RPMI7951 (cell line): Measurements from ENCODE around the gene CAMTA1. TPM values are rescaled to one million over a fixed set of nuclear protein-coding genes. Genes with fewer than 3 reads are reported as not detected.

Source experiments
- DNase-seq: peaks from one replicate; pipeline ENCODE4 v3.0.0-alpha.2; 2012; ENCODE audit warnings: low read depth
- total RNA-seq: library from RNA; depleted of rRNA; stranded (reverse); fragments of >200 nt; shearing (Covaris generic); gene quantifications from 2 replicates; pipeline ENCODE4 v1.2.3, GENCODE V29; 2014

The CAMTA1 gene
- total RNA-seq, 1 experiment from 2014 or later = 91.0 TPM

- no peak for DNase-seq
Measured at GRCh38 chr1:7339953-7340352, 554.7 kb downstream of the CAMTA1 start.

- peak; percentile 22 for DNase-seq
Measured at GRCh38 chr1:7341145-7341905, 556.1 kb downstream of the CAMTA1 start.

- peak; percentile 28 for DNase-seq
Measured at GRCh38 chr1:7343882-7344281, 558.6 kb downstream of the CAMTA1 start.

DNA sequence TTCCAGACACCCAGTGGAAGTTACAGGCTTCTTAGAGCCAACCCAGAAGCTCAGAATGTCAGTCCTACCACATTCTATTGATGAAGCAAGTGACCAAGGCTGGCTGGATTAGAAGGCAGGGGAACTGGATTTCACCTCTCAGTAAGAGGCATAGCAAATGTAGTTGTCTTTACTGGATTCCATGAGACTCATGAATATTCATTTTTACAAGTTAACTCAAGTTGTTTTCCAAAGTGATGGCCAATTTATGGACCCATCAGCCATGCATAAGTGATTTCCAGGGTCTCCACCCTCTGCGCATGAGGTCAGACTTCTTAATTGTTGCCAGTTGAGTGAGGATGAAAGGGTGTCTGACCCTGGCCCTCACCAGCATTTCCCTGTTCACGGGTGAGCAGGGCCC lies 559.0 kb downstream of the CAMTA1 start:
- no peak for DNase-seq

DNA sequence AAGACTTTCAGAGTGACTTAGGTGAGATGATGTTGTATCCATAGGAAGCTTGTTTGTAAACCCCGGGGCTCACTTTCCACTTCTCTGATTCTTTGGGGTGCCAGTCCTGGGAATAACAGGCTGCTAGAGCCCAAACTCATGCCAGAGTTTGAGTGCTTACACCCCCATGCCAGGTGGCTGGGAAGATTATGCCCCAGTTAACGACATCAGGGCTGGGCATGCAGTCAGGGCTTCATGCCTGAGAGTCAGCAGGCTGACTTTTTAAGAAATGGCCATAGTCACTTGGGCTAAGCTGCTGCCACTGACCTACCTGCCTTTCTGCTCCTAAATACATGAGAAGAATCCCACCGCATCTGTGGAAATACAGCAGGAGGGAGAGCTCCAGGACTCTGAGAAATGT lies 560.3 kb downstream of the CAMTA1 start:
- DNase-seq = no peak

- DNase-seq = no peak
Measured at GRCh38 chr1:7346070-7346596, 560.9 kb downstream of the CAMTA1 start.

GRCh38 chr1:7346600-7347570 lies 561.6 kb downstream of the CAMTA1 start:
- no peak for DNase-seq

DNA sequence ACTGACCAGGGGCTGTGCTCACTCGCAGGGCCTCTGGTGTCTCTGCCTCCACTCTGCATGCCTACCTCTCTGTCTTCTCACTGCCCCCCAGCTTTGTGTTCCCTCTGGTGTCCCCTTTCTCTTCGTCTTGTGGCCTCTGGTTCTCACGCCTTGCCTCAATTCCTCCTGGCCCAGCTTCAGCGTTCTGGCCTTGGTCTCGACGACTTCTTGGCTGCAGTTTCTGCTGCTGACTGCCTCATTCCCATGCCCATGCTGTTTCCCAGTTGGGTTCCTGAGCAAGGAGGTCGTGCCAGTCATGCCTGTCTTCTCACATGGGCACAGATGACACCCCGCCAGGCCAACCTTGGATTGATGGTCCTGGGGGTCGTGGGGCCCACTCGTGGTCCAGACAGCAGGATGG lies 562.8 kb downstream of the CAMTA1 start:
- no peak for DNase-seq

DNA sequence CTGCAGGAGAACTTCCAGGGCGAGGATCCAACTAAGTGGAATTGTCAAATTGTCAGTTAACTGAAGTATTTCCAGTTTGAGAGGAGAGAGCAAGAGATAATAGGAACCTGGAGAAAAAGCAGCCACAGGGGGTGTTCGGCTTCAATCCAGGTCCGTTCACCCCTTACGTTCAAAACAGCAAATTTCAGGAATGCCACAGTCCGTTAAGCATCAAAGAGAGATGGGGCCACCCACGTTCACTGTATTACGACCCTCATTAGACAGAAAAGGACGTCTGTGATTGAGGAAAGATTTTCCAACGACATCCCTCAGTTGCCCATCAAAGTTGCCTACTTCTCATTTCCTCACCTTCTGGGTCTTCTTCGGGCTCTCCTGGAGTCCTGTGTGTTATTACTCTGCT lies 563.3 kb downstream of the CAMTA1 start:
- no peak for DNase-seq

DNA sequence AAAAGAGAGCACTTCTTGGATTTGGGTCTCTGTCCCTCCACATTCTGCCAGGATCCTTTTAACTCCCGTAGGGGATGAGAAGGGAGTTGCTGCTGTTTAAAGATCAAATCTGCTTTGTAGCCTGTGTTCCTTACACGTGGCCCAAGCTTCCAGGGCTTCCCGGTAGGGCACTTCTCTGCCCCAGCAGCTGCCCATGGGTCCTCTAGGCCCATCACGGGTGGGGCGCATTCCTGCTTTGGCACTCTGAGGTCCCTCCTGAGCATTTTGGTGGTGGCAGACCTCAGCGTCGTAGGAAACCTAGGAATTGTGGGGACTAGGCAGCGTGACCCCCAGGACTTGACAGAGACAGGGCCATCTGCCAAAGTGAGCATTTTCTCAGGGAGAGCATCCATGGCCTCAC lies 565.5 kb downstream of the CAMTA1 start:
- no peak for DNase-seq

- no peak for DNase-seq
Measured at GRCh38 chr1:7351649-7352048, 566.4 kb downstream of the CAMTA1 start.

- DNase-seq = no peak
Measured at GRCh38 chr1:7352364-7352763, 567.1 kb downstream of the CAMTA1 start.

GRCh38 chr1:7352974-7353373 lies 567.7 kb downstream of the CAMTA1 start:
- DNase-seq = no peak

DNA sequence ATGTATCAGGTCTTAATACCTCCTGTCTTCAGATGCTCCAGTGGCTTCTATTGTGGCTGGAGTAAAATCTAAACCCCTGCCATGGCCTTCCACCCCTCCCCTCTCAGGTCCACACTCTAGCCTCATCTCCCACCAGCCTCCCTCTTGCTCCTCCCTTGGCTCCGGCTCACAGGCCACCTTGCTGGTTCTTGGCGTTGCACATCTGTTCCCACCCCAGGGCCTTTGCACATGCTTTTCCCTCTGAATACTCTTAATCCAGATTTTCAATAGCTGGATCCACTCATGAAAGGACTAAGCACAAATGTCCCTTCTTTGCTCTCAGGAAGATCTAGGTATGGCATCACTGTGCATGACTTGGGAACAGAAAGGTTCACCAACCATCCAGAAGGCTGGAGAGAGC lies 570.4 kb downstream of the CAMTA1 start:
- no peak for DNase-seq

DNA sequence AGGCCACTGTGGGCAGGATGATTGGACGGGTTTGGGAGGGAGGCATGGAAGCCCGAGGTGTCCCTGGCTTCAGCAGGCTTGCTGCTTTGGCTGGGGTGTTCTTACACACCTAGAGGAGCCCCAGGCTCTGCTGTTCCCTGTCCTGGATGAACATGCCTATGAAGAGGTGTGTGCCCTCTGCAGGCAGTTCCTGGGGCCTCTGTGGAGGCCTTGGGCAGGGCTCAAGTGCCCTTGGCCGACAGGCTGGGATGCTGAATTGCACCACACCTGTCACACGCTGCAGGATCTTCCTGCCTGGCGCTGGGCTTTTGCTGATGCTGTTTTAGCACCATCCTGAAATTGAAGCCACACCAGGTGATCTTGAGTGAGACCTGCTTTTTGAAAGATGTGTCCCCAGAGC lies 570.8 kb downstream of the CAMTA1 start:
- DNase-seq = no peak

DNA sequence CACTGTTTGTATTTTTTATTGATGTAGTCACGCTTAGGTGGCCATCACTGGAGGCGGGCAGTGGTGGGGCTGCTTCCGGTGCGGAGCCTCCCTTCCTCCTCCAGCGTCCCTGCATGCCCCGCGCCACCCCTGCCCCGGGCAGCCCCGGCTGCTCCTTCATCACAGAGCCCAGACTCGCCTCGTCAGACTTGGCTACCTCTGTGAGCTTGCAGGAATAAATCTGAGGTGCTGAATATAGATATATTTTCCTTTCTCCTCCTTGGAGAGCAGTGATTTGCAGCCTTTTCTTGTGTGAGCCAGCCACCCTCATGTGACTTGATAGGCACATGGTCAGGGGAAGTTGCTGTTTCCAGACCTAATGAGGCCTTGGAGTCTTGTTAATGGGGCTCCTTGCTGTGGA lies 573.2 kb downstream of the CAMTA1 start:
- no peak for DNase-seq

- DNase-seq = no peak
Measured at GRCh38 chr1:7360526-7360925, 575.3 kb downstream of the CAMTA1 start.

DNA sequence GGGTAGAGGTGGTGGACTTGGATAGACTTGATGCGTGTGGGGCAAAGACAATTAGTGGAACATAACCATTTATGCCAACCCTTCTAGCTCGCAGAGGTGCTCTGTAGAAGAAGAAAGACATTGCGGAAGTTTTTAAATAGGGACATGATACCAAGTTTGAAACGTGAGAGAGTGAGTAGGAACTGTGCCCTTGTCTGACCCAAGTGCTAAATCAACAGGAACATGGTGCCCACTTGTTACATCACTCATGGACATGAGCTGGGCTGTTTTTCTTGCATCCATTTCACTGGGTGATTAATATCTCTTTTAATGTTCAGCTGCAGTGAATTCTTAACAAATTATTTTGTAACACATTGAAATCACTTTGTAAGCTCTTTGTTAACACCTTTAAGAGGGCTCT lies 577.7 kb downstream of the CAMTA1 start:
- no peak for DNase-seq

- no peak for DNase-seq
Measured at GRCh38 chr1:7363450-7363849, 578.2 kb downstream of the CAMTA1 start.

DNA sequence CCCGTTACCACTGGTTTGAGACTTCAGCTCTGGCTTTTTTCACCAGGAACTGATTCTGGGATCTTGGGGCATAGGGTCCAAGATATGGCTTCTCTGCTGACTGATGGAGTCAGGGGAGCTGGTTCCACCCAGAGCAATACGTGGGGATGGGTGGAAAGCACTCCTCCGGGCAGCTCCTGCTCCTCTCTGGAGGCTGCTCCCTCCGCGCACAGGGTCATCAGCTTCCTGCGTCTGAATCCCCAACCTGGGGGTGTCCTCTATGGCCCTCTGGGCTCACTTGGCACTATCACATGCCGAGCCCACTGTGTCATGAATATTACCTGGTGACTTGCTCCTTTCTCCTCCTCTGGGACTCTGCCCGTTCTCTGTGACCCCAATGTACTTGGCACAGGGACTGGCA lies 580.5 kb downstream of the CAMTA1 start:
- no peak for DNase-seq

DNA sequence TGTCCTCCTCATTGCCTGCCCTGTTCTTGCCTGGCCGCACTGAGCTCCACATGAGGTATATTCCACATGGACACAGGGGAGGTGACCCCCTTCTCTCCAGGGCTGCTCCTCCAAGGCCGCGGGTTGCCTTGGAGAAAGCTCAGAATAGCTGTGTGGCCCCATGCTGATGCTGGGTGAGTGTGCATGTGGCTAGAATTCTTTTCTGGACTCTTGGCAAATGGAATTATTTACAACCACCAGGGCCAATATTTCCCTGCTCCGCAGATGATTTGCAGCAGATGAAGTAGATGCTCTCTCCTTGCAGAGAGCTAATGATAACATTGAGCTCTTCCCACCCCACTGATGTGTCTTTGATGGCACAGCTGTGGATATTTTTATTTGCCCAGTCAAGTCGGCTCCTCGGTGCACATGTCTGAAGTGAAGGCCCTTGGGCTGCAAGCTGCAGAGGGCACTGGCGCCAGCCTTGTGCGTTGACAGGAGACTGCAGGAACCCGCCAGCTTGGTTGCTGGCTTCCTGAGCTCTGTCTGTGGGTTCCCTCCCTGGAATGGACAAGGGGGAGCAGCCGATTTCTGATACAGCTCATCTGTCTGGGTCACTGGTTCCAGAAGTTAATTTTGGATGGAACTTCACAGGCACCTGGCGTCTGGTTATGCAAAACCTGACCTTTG lies 581.2 kb downstream of the CAMTA1 start:
- no peak for DNase-seq
